Fibroblast of skin of right quadriceps (primary cell): ENCODE results near the gene PYDC1.
"Not testable (repeated sequence)": the region's sequence is repeated elsewhere in the genome, so short reads cannot be mapped to it uniquely, and the experiment has no call there.

Experiments used
- DNase-seq: peaks from one replicate; pipeline ENCODE4 v3.0.0-alpha.2; 2013

PYDC1 gene

GRCh38 chr16:31195861-31196260, 21.1 kb downstream of the PYDC1 start:
- DNase-seq: not testable (repeated sequence)

GRCh38 chr16:31194898-31195297, 22.0 kb downstream of the PYDC1 start:
- no peak for DNase-seq

GRCh38 chr16:31193874-31194273, 23.1 kb downstream of the PYDC1 start:
- no peak for DNase-seq

GRCh38 chr16:31192856-31193642, 23.9 kb downstream of the PYDC1 start:
- DNase-seq: no peak

GRCh38 chr16:31191697-31192428, 25.1 kb downstream of the PYDC1 start:
- no peak for DNase-seq

- DNase-seq: no peak
These were observed 26.0 kb downstream of the PYDC1 start for GRCh38 chr16:31190818-31191444.

GRCh38 chr16:31190061-31190460, 26.9 kb downstream of the PYDC1 start:
- DNase-seq: no peak

- DNase-seq: no peak
These were observed 27.5 kb downstream of the PYDC1 start for GRCh38 chr16:31189412-31189778.

- DNase-seq: no peak
These were observed 28.2 kb downstream of the PYDC1 start for GRCh38 chr16:31188450-31189411.

- DNase-seq: no peak
These were observed 29.1 kb downstream of the PYDC1 start for GRCh38 chr16:31187808-31188189.

- DNase-seq: no peak
These were observed 29.8 kb downstream of the PYDC1 start for GRCh38 chr16:31186930-31187807.

GRCh38 chr16:31186176-31186575, 30.8 kb downstream of the PYDC1 start:
- no peak for DNase-seq

GRCh38 chr16:31185339-31185738, 31.6 kb downstream of the PYDC1 start:
- no peak for DNase-seq

GRCh38 chr16:31184888-31185287, 32.0 kb downstream of the PYDC1 start:
- DNase-seq: no peak

- DNase-seq: no peak
These were observed 33.2 kb downstream of the PYDC1 start for GRCh38 chr16:31183432-31184428.

GRCh38 chr16:31182391-31182790, 34.5 kb downstream of the PYDC1 start:
- DNase-seq: no peak

- peak; percentile 30 for DNase-seq
These were observed 35.7 kb downstream of the PYDC1 start for GRCh38 chr16:31181102-31181830.

- DNase-seq: peak; percentile 85
These were observed 37.0 kb downstream of the PYDC1 start, which contains the start of gene FUS for GRCh38 chr16:31179747-31180459. Gene FUS, plus strand, starts transcription at chr16:31180139. Its CDS starts 76 bp downstream, at chr16:31180215.

GRCh38 chr16:31179219-31179746, 37.7 kb downstream of the PYDC1 start:
- DNase-seq: no peak
